HL-60 (cell line): ENCODE results near the gene GHRH.

Source experiments
- DNase-seq, 2 experiments: peaks; one replicate each; pipeline ENCODE4 v3.0.0-alpha.2; 2010 to 2020; ENCODE audit warnings: low read depth in 1 of 2, low spot score in 1 of 2
- H3K27ac ChIP-seq: fragments of 250-450 bp; sonication (Bioruptor Pico); replicated peaks from 2 replicates; pipeline ENCODE4 v1.5.1; 2020; ENCODE audit warnings: mild to moderate bottlenecking, moderate library complexity
- H3K27me3 ChIP-seq: fragments of 250-450 bp; sonication (Bioruptor Pico); 2 replicates; pipeline ENCODE4 v1.5.1; 2021; ENCODE audit warnings: mild to moderate bottlenecking, moderate library complexity; ENCODE audit not compliant: insufficient read depth, poor library complexity, severe bottlenecking
- H3K4me3 ChIP-seq: replicated peaks from 2 replicates; pipeline ENCODE4 v1.5.1; 2011; ENCODE audit warnings: mild to moderate bottlenecking, control low read depth, low read length; ENCODE audit not compliant: insufficient read depth
- GABPA ChIP-seq: IDR thresholded peaks from 2 replicates; pipeline ENCODE4 v1.6.1; 2012; ENCODE audit warnings: low read depth
- POLR2AphosphoS5 ChIP-seq: IDR thresholded peaks from 2 replicates; pipeline ENCODE4 v1.6.1; 2012; ENCODE audit warnings: low read depth
- SPI1 ChIP-seq: IDR thresholded peaks from 2 replicates; pipeline ENCODE4 v1.6.1; 2012; ENCODE audit warnings: low read depth, mild to moderate bottlenecking, borderline replicate concordance
- TF ChIP-seq, protein P1 (sequence below): IDR thresholded peaks from one replicate; pipeline ENCODE4 v1.5.1; 2011; ENCODE audit warnings: low read length, control low read depth, inconsistent platforms; ENCODE audit not compliant: insufficient read depth
- TF ChIP-seq, protein P2 (sequence below): IDR thresholded peaks from 2 replicates; pipeline ENCODE4 v1.6.1; 2012; ENCODE audit warnings: low read depth; ENCODE audit not compliant: insufficient replicate concordance

Gene GHRH

DNA sequence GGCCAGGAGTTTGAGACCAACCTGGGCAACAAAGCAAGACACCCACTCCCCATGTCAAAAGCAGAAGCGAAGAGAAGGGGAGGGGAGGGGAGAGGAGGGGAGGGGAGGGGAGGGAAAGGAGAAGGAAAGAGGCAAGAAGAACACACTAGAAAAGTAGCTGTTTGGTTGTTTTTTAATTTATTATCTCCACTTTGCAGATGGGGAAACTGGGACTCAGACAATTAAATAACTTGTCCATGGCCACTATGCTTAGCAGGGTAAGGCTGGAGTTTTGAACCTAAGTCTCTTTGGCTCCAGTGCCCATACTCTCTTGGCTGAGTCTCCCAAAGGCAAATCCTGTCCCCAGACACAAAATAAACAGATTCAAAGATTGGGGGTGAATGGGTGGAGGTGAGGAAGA lies 12.4 kb upstream of the GHRH start:
- H3K27me3 ChIP-seq: no peaks in the 10 kb centered on the region
- no peak overlapping the region for H3K4me3 ChIP-seq
- TF ChIP-seq SPI1 (no peak), POLR2AphosphoS5 (no peak), GABPA (no peak)
- TF ChIP-seq, protein P1, sequence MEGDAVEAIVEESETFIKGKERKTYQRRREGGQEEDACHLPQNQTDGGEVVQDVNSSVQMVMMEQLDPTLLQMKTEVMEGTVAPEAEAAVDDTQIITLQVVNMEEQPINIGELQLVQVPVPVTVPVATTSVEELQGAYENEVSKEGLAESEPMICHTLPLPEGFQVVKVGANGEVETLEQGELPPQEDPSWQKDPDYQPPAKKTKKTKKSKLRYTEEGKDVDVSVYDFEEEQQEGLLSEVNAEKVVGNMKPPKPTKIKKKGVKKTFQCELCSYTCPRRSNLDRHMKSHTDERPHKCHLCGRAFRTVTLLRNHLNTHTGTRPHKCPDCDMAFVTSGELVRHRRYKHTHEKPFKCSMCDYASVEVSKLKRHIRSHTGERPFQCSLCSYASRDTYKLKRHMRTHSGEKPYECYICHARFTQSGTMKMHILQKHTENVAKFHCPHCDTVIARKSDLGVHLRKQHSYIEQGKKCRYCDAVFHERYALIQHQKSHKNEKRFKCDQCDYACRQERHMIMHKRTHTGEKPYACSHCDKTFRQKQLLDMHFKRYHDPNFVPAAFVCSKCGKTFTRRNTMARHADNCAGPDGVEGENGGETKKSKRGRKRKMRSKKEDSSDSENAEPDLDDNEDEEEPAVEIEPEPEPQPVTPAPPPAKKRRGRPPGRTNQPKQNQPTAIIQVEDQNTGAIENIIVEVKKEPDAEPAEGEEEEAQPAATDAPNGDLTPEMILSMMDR: no peak
- TF ChIP-seq, protein P2, sequence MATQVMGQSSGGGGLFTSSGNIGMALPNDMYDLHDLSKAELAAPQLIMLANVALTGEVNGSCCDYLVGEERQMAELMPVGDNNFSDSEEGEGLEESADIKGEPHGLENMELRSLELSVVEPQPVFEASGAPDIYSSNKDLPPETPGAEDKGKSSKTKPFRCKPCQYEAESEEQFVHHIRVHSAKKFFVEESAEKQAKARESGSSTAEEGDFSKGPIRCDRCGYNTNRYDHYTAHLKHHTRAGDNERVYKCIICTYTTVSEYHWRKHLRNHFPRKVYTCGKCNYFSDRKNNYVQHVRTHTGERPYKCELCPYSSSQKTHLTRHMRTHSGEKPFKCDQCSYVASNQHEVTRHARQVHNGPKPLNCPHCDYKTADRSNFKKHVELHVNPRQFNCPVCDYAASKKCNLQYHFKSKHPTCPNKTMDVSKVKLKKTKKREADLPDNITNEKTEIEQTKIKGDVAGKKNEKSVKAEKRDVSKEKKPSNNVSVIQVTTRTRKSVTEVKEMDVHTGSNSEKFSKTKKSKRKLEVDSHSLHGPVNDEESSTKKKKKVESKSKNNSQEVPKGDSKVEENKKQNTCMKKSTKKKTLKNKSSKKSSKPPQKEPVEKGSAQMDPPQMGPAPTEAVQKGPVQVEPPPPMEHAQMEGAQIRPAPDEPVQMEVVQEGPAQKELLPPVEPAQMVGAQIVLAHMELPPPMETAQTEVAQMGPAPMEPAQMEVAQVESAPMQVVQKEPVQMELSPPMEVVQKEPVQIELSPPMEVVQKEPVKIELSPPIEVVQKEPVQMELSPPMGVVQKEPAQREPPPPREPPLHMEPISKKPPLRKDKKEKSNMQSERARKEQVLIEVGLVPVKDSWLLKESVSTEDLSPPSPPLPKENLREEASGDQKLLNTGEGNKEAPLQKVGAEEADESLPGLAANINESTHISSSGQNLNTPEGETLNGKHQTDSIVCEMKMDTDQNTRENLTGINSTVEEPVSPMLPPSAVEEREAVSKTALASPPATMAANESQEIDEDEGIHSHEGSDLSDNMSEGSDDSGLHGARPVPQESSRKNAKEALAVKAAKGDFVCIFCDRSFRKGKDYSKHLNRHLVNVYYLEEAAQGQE: no peak
- no peak overlapping the region for H3K27ac ChIP-seq
- no peak for DNase-seq

DNA sequence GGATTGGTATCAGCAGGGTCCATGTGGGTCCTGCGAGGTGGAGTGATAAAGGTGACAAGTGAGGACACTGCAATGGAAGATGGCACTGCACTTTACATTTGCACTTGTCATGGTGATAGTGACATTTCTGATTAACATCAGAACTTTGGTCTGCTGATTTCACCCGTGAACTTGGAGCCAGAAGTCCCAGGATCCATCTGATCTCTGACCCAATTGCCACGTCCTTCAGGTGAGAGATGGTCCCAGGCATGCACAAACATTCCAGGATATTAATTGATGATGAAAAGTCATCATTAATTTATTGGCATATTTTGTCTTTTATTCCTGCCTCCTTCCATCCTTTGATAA lies 9.8 kb upstream of the GHRH start:
- TF ChIP-seq GABPA (no peak), SPI1 (no peak), POLR2AphosphoS5 (no peak)
- TF ChIP-seq, protein P2: no peak
- TF ChIP-seq, protein P1: no peak
- Histone ChIP-seq H3K27ac (peak overlapping the region; percentile 73), H3K27me3 (no peaks in the 10 kb centered on the region), H3K4me3 (no peak overlapping the region)
- no peak for DNase-seq

DNA sequence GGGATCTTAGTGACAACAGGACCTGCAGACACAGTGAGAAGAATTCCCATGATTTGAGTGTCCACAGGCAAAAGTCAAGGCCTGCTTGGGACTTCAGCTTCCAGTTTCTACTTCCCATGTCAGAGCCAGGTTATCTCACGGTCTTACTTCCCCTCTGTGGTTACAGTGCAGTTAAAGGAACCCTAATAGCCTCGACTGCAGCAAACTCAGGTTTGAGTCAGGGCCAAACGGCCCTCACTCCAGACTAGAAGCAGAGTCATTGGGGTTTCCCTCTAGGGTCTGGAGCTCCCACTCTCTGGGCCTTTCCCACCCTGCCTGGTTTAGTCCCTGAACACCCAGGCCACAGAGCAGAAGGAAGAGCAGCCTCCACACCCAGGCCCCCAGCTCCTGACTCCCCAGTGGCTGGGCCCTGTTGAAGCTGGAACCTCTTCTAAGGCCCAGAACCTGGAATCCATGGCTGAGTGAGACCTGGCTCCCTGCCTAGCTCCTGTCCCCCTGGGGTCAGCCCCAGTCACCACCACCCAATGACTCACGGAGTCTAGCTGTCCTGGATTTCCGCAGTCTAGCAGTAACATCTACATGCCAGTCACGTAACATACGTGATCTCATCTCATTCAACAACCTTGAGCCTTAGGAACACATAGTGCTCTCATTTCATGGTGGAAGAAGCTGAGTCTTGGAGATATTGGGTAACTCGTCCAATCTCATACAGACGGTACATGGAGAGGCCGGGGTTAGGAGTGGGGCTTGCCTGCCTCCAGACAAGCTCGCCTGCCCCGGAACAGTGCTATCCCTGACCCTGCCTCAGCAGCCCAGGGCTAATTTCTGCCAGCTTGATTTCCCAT lies 9.2 kb upstream of the GHRH start:
- DNase-seq: peak; percentile 71 to 89
- peak overlapping the region; percentile 73 for H3K27ac ChIP-seq
- H3K27me3 ChIP-seq: no peaks in the 10 kb centered on the region
- no peak overlapping the region for H3K4me3 ChIP-seq
- TF ChIP-seq SPI1 (peak; percentile 77), GABPA (no peak), POLR2AphosphoS5 (peak; percentile 38; the same call in 1 of the 2 replicates)
- TF ChIP-seq, protein P2: no peak
- TF ChIP-seq, protein P1: no peak
